OCI-LY1 (cell line): ENCODE measurements around the gene CXCR3.

Experiments
- CTCF ChIP-seq: fragments of 200-600 bp; sonication (generic), shearing (Covaris generic); IDR thresholded peaks from 2 replicates; pipeline ENCODE4 v1.5.1; 2017; ENCODE audit warnings: mild to moderate bottlenecking, antibody characterized with exemption, low read length, moderate library complexity, mixed read lengths
- EZH2 ChIP-seq: fragments of 200-600 bp; sonication (generic), shearing (Covaris generic); IDR thresholded peaks from 2 replicates; pipeline ENCODE4 v1.8.0; 2017; ENCODE audit warnings: borderline replicate concordance, mixed run types, mild to moderate bottlenecking, antibody characterized with exemption, low read length, moderate library complexity, mixed read lengths

GRCh38 chrX:71603618-71604017 lies 14.7 kb downstream of the CXCR3 start:
- no peak for TF ChIP-seq CTCF
- no peak for TF ChIP-seq EZH2
